GM19099 (cell line): Measurements from ENCODE around the gene MAGEA8.
"Not testable (repeated sequence)": the region's sequence is repeated elsewhere in the genome, so short reads cannot be mapped to it uniquely, and the experiment has no call there.

Experiments used
- POLR2A ChIP-seq: IDR thresholded peaks from 3 replicates; pipeline ENCODE4 v1.6.1; 2011; ENCODE audit warnings: low read depth; ENCODE audit not compliant: insufficient read length; ENCODE audit errors: extremely low read depth

Gene MAGEA8

GRCh38 chrX:149871940-149872339 is 9.0 kb upstream of the MAGEA8 start:
- TF ChIP-seq POLR2A = no peak

- no peak for TF ChIP-seq POLR2A
Observed at GRCh38 chrX:149877157-149877556, 3.8 kb upstream of the MAGEA8 start.

- no peak for TF ChIP-seq POLR2A
Observed at GRCh38 chrX:149877636-149878035, 3.3 kb upstream of the MAGEA8 start.

GRCh38 chrX:149898554-149898953 is 17.6 kb downstream of the MAGEA8 start:
- no peak for TF ChIP-seq POLR2A

GRCh38 chrX:149903889-149904748 is 23.1 kb downstream of the MAGEA8 start:
- no peak for TF ChIP-seq POLR2A

- no peak for TF ChIP-seq POLR2A
Observed at GRCh38 chrX:149908308-149908707, 27.3 kb downstream of the MAGEA8 start.

- TF ChIP-seq POLR2A = no peak
Observed at GRCh38 chrX:149908727-149909126, 27.7 kb downstream of the MAGEA8 start.

GRCh38 chrX:149909324-149910177 is 28.6 kb downstream of the MAGEA8 start:
- no peak for TF ChIP-seq POLR2A

GRCh38 chrX:149910178-149910695 is 29.3 kb downstream of the MAGEA8 start:
- no peak for TF ChIP-seq POLR2A

GRCh38 chrX:149916745-149917392 is 35.9 kb downstream of the MAGEA8 start:
- no peak for TF ChIP-seq POLR2A

GRCh38 chrX:149929400-149929799 is 48.4 kb downstream of the MAGEA8 start, which contains the start of gene HSFX4:
HSFX4 (plus strand) TSS chrX:149929573; CDS start chrX:149929645, 72 bp downstream.
- TF ChIP-seq POLR2A = not testable (repeated sequence)
